ENCODE measurements around the gene TFF3.

TFF3 gene

DNA sequence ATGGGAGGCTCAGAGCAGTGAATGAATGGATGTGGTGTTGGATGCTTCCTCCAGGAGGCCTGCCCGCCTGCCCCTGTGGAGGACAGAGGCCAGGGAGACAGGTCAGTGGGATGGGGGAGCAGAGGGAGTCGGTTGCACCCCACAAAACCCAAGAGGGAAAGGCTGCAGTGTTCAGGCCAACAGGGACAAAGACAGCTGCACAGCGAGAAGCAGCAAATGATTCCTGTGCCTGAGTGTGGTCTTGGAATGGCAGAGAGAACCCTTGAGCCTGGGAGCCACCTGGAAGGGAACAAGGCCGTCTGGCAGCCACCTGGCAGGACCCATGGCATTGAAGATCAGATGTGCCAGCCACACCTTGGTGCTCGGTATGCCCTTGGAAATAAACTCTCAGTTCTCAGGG is 8.1 kb downstream of the TFF3 start:
- Histone ChIP-seq H3K36me3 (ENCODE audit: low read length) (no peaks in the 10 kb centered on the region), H3K9ac (ENCODE audit: low read length) (no peak overlapping the region), H3K9me2 (replicated peaks; ENCODE audit: insufficient read depth, low read length) (no peaks in the 10 kb centered on the region), H2AFZ (ENCODE audit: low read depth, low read length, severe bottlenecking) (no peak overlapping the region), H3K4me3 (ENCODE audit: insufficient read depth, low read length, poor library complexity, severe bottlenecking) (no peak overlapping the region), H3K27ac (ENCODE audit: low read depth, low read length) (no peak overlapping the region), H3K4me2 (ENCODE audit: low read depth, low read length, poor library complexity, severe bottlenecking) (no peak overlapping the region), H3K9me3 (ENCODE audit: insufficient read depth, low read length) (no peaks in the 10 kb centered on the region), H4K20me1 (ENCODE audit: low read depth, low read length) (no peaks in the 10 kb centered on the region), H3F3A (ENCODE audit: insufficient read depth) (no peaks in the 10 kb centered on the region), H3K27me3 (ENCODE audit: low read length) (no peaks in the 10 kb centered on the region), H3K79me2 (ENCODE audit: insufficient read depth, low read length) (no peaks in the 10 kb centered on the region)
- TF ChIP-seq EZH2phosphoT487 (conservative IDR thresholded peaks at IDR 0.05; ENCODE audit: low read length), result no peak
- TF ChIP-seq, protein P1, sequence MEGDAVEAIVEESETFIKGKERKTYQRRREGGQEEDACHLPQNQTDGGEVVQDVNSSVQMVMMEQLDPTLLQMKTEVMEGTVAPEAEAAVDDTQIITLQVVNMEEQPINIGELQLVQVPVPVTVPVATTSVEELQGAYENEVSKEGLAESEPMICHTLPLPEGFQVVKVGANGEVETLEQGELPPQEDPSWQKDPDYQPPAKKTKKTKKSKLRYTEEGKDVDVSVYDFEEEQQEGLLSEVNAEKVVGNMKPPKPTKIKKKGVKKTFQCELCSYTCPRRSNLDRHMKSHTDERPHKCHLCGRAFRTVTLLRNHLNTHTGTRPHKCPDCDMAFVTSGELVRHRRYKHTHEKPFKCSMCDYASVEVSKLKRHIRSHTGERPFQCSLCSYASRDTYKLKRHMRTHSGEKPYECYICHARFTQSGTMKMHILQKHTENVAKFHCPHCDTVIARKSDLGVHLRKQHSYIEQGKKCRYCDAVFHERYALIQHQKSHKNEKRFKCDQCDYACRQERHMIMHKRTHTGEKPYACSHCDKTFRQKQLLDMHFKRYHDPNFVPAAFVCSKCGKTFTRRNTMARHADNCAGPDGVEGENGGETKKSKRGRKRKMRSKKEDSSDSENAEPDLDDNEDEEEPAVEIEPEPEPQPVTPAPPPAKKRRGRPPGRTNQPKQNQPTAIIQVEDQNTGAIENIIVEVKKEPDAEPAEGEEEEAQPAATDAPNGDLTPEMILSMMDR (IDR thresholded peaks at IDR 0.05; ENCODE audit: insufficient read depth, low read length, poor library complexity, severe bottlenecking), result no peak

DNA sequence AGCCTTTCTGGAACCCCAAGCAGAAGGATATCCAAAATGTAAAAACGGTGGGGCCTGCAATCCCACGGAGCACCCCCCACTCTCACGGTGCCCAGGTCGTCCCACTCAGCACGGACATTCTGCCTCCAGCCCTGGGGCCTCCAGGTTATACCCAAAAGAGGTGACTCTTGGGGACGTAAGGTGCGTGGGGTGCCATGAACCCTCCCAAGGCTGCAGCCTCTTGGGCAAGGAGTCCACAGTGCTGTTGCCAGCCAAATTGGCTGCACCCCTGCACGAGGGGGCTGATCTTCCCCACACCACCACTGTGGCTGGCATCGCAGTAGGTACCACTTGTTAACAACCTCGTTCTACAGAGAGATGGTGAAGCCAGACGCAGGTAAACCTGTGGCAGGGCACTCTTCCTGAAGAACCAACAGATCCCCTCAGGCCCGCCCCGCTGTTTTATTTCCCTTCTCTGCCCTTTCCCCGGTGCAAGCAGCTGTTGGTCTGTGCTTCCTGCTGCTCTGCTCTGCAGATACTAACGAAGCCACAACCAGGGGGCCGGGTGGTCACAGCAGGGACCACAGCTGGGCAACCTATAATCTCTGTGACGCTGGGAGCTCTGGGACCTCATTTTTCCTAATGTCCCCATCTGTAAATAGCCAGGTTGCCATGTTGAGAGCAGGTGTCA is 8.7 kb downstream of the TFF3 start:
- no peak overlapping the region for H2AFZ ChIP-seq (ENCODE audit: low read depth, low read length, severe bottlenecking)
- no peak overlapping the region for H3K4me3 ChIP-seq (ENCODE audit: insufficient read depth, low read length, poor library complexity, severe bottlenecking)
- H3K9me2 ChIP-seq (replicated peaks; ENCODE audit: insufficient read depth, low read length), result no peaks in the 10 kb centered on the region
- no peaks in the 10 kb centered on the region for H3K27me3 ChIP-seq (ENCODE audit: low read length)
- no peaks in the 10 kb centered on the region for H3K79me2 ChIP-seq (ENCODE audit: insufficient read depth, low read length)
- H3F3A ChIP-seq (ENCODE audit: insufficient read depth), result no peaks in the 10 kb centered on the region
- TF ChIP-seq EZH2phosphoT487 (conservative IDR thresholded peaks at IDR 0.05; ENCODE audit: low read length), result no peak
- TF ChIP-seq, protein P1 (IDR thresholded peaks at IDR 0.05; ENCODE audit: insufficient read depth, low read length, poor library complexity, severe bottlenecking), result no peak
- no peak overlapping the region for H3K27ac ChIP-seq (ENCODE audit: low read depth, low read length)
- H4K20me1 ChIP-seq (ENCODE audit: low read depth, low read length), result no peaks in the 10 kb centered on the region
- no peaks in the 10 kb centered on the region for H3K36me3 ChIP-seq (ENCODE audit: low read length)
- no peak overlapping the region for H3K4me2 ChIP-seq (ENCODE audit: low read depth, low read length, poor library complexity, severe bottlenecking)
- no peak overlapping the region for H3K9ac ChIP-seq (ENCODE audit: low read length)
- H3K9me3 ChIP-seq (ENCODE audit: insufficient read depth, low read length), result no peaks in the 10 kb centered on the region

DNA sequence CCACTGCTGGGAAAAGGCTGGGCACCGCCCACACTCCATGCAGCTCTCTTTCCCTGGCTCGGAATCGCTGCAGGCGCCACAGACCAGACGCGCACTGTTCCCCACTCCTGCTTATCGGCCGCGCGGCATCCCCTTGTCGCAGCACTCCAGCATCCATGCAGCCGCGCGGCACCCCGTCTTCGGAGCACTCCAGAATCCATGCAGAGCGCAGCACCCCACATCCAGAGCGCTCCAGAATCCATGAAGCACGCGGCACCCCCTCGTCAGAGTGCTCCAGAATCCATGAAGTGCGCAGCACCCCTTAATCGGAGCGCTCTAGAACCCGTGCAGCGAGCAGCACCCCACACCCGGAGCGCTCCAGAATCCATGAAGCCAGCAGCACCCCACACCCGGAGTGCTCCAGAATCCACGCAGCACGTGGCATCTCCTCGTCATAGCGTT is 9.5 kb downstream of the TFF3 start:
- no peak overlapping the region for H3K4me2 ChIP-seq (ENCODE audit: low read depth, low read length, poor library complexity, severe bottlenecking)
- no peaks in the 10 kb centered on the region for H3K36me3 ChIP-seq (ENCODE audit: low read length)
- H3K4me3 ChIP-seq (ENCODE audit: insufficient read depth, low read length, poor library complexity, severe bottlenecking), result no peak overlapping the region
- TF ChIP-seq, protein P1 (IDR thresholded peaks at IDR 0.05; ENCODE audit: insufficient read depth, low read length, poor library complexity, severe bottlenecking), result no peak
- TF ChIP-seq EZH2phosphoT487 (conservative IDR thresholded peaks at IDR 0.05; ENCODE audit: low read length), result no peak
- H3K9me3 ChIP-seq (ENCODE audit: insufficient read depth, low read length), result no peaks in the 10 kb centered on the region
- no peak overlapping the region for H3K9ac ChIP-seq (ENCODE audit: low read length)
- no peaks in the 10 kb centered on the region for H3K27me3 ChIP-seq (ENCODE audit: low read length)
- no peaks in the 10 kb centered on the region for H4K20me1 ChIP-seq (ENCODE audit: low read depth, low read length)
- no peak overlapping the region for H2AFZ ChIP-seq (ENCODE audit: low read depth, low read length, severe bottlenecking)
- no peaks in the 10 kb centered on the region for H3K79me2 ChIP-seq (ENCODE audit: insufficient read depth, low read length)
- no peaks in the 10 kb centered on the region for H3K9me2 ChIP-seq (replicated peaks; ENCODE audit: insufficient read depth, low read length)
- H3F3A ChIP-seq (ENCODE audit: insufficient read depth), result no peaks in the 10 kb centered on the region
- no peak overlapping the region for H3K27ac ChIP-seq (ENCODE audit: low read depth, low read length)

Measured in SU-DHL-6 (cell line).